HL-60/S4 treated with phorbol 12-myristate 13-acetate at 8.2 ng/mL for 4 days and 3 days (cell line): Measurements from ENCODE around the gene NUBP2.
"Not testable (repeated sequence)": the region's sequence is repeated elsewhere in the genome, so short reads cannot be mapped to it uniquely, and the experiment has no call there.

Experiments
- in situ Hi-C: fragments of 300-500 bp; cut with MboI; formaldehyde crosslinking; loops from 2 replicates; pipeline ENCODE4 v1.15.0; 2022; ENCODE audit warnings: low sequenced_read_pairs

The NUBP2 gene

DNA sequence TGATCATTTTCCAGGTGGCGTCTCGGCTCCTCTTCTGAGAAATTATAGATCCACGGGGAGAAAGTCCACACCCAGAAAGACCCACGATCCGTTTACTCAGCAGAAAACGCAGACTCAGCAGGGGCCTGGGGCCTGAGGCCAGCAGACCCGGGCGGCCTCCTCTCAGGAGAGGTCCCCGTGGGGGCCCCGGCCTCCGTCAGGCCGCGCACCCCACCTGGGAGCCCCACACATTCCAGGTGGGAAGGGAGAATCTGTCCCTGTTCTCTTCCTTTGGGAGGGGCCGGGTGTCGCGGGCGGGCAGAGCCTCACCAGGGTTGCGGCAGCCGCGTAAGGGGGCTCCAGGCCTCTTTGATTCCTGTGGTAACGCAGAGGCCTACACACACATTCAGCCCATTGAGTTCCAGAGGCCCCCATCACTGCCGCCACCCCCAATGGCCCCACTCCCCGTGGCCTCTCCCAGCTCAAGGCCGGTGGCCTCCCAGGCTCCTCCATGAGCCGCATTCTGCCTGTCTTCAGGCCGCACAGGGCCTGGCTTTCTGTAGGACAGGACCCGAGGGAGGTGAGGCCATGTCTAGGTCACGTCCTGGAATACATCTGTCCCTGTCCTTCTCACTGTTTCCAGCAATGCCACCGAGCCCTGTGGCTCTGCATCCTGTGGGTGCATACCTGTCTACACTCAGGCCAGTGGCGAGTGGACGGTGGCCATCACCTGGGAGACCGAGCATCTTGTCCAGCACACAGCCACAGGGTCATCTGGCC lies 12.3 kb downstream of the NUBP2 start:
- in situ Hi-C loops: no loop called here

DNA sequence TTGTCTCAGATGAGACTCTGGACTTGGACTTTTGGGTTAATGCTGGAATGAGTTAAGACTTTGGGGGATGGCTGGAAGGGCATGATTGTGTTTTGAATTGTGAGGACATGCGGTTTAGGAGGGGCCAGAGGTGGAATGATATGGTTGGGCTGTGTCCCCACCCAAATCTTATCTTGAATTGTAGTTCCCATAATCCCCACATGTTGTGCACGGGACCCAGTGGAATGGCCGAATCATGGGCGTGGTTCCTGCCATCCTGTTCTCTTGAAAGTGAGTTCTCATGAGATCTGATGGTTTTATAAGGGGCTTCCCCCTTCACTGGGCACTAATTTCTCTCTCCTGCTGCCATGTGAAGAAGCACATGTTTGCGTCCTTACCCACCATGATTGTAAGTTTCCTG lies 16.5 kb downstream of the NUBP2 start:
- in situ Hi-C loops: not testable (repeated sequence)

DNA sequence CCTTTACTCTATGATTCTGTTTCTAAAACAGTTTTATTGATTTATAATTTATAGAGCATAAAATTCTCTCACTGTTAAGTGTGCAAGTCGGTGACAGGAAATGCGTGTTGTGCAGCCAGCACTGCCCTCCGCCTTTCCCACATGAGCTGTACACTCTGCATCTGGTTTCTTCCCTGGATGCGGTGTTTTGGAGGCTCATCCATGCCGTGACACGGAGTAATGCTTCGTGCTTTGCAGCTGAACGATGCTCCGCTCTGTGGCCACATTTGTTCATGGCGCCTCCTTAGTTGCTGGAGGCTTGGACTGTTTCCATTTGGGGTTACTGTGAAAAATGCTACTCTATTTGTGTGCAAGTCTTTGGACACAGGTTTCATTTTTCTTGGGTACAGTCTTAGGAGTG lies 17.9 kb downstream of the NUBP2 start:
- in situ Hi-C loops: no loop called here

DNA sequence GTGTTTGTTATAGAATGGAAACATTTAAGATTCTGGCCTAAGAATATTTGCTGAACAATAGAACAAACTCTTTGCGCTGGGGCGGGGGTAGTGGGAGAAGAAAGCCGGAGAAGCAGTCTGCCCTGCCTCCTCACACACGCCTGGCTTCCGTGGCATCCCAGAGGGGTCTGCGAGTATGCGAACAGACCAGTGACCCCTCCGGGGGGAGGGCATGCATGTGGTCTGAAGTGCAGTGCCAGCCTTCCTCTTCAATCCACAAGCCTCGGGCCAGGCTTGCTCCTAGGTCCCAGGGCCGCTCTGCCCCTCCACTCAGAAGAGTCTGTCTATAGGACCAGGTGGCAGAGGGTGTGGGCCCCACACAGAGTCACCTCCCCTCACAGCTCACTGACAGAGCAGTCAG lies 24.9 kb downstream of the NUBP2 start:
- in situ Hi-C loops: no loop called here

DNA sequence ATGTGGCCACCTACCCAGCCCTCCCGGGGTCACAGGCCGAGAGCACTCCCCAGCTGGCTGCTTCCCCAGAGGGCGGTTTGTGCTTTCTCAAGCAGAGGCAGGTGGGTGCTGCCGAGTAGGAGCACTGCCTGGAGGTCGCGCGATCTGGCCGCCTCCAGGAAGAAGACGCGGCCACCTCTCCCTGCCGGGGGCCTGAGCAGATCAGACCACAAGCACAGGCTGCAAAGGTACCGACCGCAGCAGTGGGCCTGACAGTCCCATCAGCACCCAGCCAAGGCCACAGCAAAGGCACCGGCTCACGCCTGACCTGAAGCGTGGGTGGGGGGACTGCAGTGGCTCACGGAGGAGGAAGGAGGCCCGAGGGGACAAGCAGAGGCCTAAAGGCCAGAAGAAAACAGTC lies 25.9 kb downstream of the NUBP2 start:
- in situ Hi-C loops: no loop called here

DNA sequence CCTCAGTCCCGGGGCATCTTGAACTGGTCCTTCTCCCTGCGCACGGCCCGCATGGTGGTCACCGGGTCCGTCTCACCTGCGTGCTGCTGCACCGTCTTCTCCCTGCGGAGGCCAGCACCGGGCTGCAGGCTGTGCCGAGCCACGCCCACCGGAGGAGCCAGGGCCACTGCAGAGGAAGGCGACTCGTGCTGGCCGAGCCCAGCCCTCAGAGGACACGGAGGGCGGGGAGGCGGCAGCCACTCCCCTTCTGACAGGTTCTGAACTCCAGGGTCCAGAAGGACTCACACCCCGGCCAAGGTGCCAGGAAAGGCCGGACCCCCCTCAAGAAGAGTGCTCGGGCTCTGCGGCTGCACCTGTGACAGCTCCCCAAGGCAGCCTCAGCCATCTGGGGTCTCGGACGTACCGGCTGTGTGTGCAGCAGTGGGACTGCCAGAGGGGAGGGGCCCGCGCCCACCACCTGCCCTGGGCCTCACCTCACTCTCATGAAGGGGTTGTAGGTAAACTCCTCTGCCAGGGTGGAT lies 26.6 kb downstream of the NUBP2 start:
- in situ Hi-C loops: no loop called here

DNA sequence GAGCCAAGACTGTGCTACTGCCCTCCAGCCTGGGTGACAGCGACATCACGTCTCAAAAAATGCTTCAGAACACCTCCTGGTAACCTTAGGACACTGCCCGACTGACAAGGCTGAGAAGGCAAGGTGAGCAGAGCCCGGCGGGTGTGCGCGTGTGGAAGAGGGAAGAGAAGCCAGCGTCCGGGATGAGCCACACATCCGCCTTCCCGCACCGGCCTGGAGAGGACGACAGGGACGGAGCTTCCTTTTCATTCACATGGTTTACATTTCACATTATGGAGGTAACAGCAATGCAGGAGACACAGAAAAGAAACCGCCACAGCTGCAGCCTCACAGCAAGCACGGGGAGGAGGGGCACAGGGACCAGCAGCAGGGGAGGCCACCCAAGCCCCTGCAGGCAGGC lies 27.3 kb downstream of the NUBP2 start:
- in situ Hi-C loops: no loop called here

DNA sequence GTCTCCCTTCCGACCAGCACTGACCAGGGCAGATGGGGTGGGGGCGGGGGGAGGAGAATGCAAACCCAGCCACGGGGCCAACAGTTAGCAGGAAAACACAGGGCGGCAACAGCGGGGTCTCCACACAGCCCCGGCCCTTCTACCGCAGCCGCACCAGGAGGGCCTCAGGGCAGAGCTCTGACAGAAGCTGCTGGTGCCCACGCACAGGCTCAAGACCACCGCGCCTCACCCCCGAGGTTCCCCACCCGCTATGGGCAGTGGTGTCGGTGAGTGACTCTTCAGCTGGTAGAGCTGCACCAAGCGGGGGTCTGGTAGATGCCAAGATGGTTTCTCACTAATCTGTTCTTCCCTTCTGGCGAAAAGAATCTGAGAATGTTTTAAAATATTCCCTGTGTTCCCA lies 27.8 kb downstream of the NUBP2 start:
- in situ Hi-C loops: no loop called here

DNA sequence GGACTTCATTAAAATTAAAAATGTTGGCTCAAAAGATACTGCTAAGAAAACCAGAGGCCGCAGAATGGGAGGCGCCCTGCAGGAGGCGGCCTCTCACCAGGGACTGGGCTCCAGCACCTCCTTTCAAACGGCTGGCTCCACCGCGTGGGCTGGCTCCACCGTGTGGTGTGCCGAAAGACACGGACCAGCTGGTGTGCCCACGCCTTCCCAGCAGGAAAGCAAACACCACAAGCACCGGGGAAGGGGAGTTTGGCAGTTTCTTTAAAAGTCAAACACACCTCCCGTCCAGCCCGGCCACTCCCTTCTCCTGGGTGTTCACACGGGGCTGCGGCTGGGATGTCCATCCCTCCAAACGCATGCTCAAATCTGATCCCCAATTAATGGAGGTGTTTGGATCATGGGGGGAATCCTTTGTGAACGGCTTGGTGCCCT lies 30.0 kb downstream of the NUBP2 start:
- in situ Hi-C loops: no loop called here

DNA sequence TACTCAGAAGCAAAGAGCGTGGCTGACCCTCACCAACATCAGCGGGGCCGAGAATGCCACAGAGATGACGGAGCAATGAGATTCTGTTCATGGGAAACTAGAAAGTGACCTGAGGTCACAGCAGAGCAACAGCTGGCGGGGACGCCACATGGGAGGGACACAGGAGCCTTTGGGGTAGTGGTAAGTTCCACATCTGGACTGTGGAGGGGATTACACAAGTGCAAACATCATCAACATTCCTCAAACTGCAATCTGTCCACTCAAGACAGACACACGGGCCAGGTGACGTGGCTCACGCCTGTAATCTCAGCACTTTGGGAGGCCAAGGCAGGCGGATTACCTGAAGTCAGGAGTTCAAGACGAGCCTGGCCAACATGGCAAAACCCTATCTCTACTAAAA lies 32.7 kb downstream of the NUBP2 start:
- in situ Hi-C loops: no loop called here

DNA sequence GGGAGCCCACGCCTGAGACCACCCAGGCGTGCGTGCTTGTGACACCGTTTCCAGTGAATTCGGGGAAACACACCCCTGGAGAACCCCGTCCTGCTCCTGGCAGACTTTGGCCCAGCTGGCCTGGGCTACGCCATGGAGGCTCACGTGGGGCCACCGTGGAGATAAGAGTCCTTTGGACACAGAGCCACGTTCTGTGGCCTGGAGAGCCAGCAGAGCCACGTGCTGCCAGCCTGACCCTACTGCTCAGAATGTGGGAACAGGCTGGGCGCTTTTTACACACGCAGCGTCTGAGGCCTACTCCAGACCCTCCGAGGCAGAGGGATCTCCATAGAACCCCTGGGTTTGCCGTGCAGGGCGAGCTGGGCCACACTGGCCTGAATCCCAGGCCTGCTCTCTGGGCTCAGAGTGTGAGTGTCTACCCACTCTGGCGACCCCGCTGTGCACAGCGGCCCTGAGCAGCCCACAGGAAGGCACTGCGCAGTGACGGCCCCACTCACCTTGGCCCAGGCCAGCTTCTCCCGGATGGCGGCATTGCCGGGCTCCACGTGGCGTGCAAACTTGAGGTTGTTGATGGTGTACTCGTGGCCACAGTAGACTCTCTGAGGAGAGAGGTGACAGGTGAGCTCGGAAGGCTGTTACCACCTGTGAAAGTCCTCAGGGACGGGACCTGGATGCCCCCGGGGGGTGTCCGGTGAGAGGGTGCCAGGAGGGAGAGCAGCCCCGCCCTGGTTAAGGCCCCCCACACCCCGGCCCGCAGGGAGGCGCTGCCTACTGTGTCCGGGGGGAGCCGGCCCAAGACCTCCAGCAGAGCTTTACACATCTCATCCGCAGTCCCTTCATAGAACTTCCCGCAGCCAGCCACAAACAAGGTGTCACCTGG lies 33.9 kb downstream of the NUBP2 start:
- in situ Hi-C loops: no loop called here

DNA sequence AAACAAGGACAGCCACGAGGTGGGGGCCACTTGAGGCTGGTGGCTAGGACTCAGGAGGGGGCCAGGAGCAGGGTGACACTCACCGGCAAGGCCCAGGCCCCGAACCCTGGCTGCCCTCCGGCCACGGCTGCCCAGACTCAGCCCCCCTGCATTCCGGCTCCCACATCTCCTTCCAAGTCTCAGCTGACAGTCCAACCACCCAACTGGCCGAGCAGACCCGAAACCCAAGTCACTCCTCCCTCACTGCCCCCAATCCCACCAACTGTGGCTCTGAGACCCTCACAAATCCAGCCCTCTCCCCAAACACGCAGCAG lies 34.5 kb downstream of the NUBP2 start:
- in situ Hi-C loops: no loop called here

DNA sequence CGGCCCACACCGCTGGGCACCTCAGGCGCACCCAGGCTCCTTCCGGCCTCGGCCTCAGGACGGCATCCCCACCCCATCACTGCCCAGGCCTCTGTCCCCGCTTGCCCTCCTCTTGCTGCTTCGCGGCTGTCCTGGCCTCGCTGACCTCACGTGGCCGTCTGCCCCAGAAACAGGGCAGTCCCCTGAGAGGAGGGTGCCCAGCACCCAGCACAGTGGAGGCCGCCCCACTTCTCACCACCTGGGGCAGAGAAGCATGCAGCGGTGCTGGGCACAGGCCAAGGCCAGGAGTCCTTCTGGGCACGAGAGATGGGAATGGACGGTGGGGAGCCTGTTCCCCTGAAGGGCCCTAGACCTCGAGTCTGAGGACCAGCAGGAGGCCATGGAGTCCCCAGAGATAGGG lies 35.0 kb downstream of the NUBP2 start:
- in situ Hi-C loops: no loop called here

DNA sequence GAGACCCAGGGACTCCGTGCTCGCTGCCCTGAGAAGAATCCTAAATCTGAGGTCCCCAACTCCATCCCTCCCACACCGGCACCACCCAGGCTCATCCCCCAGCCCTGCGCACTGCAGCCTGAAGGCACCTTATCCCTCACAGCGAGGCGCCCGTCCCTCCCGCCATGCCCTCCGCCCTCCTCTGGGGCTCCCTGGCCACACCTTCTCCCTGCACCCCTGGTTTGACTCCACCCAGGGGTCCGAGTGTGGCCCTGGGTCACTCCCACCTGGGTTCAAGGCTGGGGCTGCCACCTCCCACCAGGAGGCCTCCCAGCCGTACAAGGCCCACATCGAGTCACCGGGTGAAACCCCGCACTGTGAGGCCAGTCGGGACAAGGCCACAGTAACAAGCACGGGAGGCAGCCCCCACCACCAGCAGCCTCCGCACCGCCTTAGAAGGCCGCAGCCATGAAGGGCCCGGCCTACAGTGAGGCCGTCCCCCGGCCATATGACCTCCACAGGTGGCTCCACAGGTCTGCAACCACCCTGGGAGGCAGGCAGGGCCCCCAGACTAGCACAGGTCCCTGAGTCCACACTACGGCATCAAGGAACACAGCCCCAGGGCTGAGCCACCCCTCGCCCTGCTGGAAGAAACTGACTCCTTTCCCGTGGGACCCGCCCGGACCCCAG lies 35.6 kb downstream of the NUBP2 start:
- in situ Hi-C loops: no loop called here

DNA sequence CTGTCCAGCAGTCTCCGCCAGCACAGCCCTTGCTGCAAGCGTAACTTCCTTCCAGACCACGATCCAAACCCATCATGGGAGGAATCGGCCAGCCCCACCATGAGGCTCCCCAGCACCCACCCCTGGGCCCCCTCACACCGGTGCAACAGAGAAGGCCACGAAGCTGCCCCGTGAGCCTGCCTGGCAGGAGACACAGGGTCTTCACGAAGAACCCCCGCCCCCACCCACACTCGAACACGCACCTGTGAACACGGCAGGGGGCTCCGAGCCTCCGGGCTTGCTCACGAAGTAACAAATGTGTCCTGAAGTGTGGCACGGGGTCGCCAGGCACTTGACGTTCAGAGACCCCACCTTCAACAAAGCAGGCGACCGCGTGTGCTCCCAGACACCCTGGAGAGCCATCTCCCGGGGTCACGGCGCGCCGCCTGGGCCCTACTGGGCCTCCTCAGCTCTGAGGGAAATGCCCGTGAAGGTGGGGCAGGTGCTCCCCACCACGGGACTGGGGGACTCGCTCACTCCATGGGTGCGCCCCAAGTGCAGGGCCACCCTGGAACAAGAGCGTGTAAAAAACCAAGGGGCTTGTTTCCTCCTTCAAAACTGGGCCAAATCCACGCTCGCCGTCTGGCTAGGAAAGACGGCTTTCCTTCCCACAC lies 36.2 kb downstream of the NUBP2 start:
- in situ Hi-C loops: no loop called here

DNA sequence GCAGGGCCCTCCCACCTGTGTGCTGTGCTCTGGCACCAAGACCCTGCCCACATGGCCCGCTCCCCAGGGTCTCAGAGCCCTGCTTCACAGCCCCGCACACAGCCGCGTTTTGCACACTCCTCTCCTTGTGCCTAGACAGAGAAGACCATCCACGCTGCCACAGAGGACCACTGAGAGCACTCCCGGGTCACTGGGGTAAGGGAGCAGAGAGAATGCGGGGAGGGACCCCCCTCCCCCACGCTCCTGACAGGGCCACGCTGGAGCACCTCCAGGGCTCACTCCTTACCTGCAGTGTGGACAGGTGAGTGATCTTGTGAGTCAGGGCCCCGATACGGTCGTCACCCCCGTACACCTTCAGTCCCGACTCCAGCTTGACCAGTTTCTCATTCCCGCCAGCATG lies 36.9 kb downstream of the NUBP2 start:
- in situ Hi-C loops: no loop called here

DNA sequence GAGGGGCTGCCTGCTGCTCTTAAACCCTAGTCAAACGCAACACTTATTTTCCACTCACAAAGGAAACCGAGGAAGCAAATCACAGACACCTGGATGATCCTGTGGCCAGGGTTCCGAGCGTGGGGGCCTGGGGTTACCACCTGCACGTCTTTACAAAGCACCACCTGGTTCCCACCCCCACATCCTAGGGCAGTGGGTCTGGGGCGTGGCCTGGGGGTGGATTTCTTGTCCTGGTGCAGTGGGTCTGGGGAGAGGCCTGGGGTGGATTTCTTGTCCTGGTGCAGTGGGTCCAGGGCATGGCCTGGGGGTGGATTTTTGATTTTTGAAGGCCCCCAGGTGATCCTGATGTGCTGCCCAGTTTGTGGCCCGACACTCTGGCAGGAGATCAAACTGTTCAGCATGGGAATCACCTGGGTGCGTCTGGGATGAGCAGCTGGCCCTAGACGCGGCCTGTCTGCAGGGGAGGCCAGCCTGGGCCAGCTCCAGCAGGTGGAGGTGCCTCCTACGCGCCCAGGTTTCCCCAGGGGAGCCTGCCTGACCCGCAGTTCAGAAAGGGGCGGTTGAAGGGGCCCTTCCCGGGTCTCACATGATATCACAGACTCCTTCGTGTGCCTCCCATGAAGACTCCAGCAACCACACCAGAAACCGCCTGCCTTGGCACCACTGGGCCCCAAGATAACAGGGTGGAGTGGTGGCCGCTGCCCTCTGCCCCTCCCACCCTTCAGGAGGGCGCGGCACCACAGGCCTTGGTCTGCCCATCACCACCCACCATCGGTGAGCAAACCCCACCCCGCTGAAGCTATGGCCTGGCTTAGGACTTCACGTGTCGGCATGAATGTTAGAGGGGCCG lies 37.6 kb downstream of the NUBP2 start:
- in situ Hi-C loops: no loop called here

DNA sequence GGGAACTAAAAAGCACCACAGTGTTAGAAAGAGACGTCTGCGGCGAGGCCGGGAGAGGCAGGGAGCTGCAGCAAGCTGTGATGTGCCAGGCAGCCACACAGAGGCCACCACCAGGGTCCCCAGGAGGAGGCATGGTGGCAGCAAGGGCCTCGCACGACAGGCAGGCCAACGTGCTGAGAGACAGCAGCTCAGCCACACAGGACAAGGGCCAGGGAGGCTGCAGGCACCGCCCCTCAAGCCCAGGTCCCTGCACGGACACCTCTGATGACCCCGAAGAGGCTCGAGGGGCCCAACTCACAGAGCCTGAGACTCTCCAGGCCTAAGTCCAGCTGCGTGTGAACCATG lies 38.2 kb downstream of the NUBP2 start:
- in situ Hi-C loops: no loop called here

DNA sequence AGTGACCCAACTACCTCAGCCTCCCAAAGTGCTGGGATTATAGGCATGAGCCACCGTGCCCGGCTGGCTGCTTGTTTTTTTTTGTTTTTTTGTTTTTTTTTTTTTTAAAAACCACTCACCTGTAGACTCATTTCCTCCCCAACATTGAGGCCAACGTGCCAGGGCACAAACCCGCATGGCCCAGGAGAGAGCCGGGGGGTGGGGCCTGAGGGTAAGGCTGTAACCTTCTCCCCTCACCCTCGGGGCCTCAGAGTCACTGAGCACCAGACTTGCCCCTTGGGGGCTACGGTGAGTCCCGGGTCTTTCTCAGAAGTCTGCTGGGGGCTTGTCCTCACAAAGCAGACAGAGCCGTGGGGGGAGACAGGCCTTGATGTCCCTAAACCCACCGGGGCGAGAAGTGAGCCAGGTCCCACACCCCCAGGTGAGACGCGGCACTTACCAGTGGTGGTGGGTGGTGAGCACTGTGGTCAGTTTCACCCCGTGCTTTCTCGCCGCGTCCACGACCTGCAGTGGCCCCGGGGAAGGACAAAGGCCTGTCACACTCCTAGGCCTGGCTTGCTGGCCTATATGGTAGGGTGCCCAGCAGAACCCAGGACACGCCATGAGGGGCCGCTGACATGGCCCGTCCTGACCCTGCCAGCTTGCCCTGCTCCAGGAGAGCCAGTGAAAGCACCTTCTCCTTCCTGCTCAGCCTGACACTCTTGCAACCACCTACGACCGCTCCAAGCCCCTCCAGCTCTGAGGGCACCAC lies 39.3 kb downstream of the NUBP2 start:
- in situ Hi-C loops: no loop called here

DNA sequence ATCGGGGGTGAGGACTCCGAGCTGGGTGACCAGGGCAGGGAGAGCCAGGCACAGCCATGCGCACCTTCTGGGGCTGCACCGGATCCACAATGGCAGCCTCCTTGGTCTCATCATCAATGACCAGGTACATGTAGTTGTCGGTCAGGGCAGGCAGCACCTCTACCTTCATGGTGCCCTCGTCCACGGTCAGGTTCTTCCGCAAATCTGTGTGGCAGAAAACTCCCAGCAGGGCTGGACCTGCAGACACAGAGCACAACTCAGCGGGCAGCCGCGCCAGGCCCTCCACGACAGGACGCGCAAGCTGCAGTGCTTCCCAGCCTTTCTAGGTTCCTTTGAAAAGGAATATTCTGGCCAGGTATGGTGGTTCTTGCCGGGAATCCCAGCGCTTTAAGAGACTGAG lies 40.0 kb downstream of the NUBP2 start:
- in situ Hi-C loops: no loop called here
